Neural cell (in vitro differentiated cells): Measurements from ENCODE around the gene DCBLD2. TPM values are rescaled to one million over a fixed set of nuclear protein-coding genes. Genes with fewer than 3 reads are reported as not detected.
"Not testable (repeated sequence)": the region's sequence is repeated elsewhere in the genome, so short reads cannot be mapped to it uniquely, and the experiment has no call there.

Experiments used
- H2AFZ ChIP-seq: fragments of 200-600, 300-800 bp; sonication (generic), shearing (Covaris generic); 2 replicates; pipeline ENCODE4 v1.6.0; 2014; ENCODE audit warnings: low read depth, mild to moderate bottlenecking, antibody characterized with exemption, low read length, moderate library complexity
- H3F3A ChIP-seq: fragments of 200-600 bp; shearing (Covaris generic); 2 replicates; pipeline ENCODE4 v1.6.1; 2016; ENCODE audit warnings: mild to moderate bottlenecking, moderate library complexity, mixed read lengths, antibody characterized with exemption, low read length; ENCODE audit not compliant: insufficient read depth, poor library complexity, severe bottlenecking
- H3K27ac ChIP-seq: fragments of 200-600, 300-800 bp; sonication (generic), shearing (Covaris generic); 2 replicates; pipeline ENCODE4 v1.5.1; 2014; ENCODE audit warnings: mild to moderate bottlenecking, low read length, moderate library complexity
- H3K27me3 ChIP-seq: fragments of 300-800, 200-600 bp; sonication (generic), shearing (Covaris generic); 2 replicates; pipeline ENCODE4 v1.6.0; 2014; ENCODE audit warnings: mild to moderate bottlenecking, low read depth, low read length, moderate library complexity; ENCODE audit not compliant: insufficient read depth
- H3K36me3 ChIP-seq: fragments of 300-800, 200-600 bp; sonication (generic), shearing (Covaris generic); 2 replicates; pipeline ENCODE4 v1.5.1; 2014; ENCODE audit warnings: mild to moderate bottlenecking, antibody characterized with exemption, low read length, moderate library complexity; ENCODE audit not compliant: insufficient read depth
- H3K4me2 ChIP-seq: fragments of 300-800, 200-600 bp; sonication (generic), shearing (Covaris generic); 2 replicates; pipeline ENCODE4 v1.6.0; 2014; ENCODE audit warnings: mild to moderate bottlenecking, low read length
- H3K4me3 ChIP-seq: fragments of 300-800, 200-600 bp; sonication (generic), shearing (Covaris generic); 2 replicates; pipeline ENCODE4 v1.5.1; 2014; ENCODE audit warnings: mild to moderate bottlenecking, low read length, moderate library complexity
- H3K79me2 ChIP-seq: fragments of 200-600 bp; shearing (Covaris generic); replicated peaks from 2 replicates; pipeline ENCODE4 v1.6.0; 2014; ENCODE audit warnings: mild to moderate bottlenecking, low read length, moderate library complexity; ENCODE audit not compliant: insufficient read depth
- H3K9ac ChIP-seq: fragments of 300-800, 200-600 bp; sonication (generic), shearing (Covaris generic); 2 replicates; pipeline ENCODE4 v1.6.1; 2016; ENCODE audit warnings: mild to moderate bottlenecking, low read length, mixed read lengths
- H3K9me2 ChIP-seq: fragments of 200-600 bp; shearing (Covaris generic); 2 replicates; pipeline ENCODE4 v1.6.1; 2016; ENCODE audit warnings: mild to moderate bottlenecking, low read length, mixed read lengths; ENCODE audit not compliant: insufficient read depth
- H3K9me3 ChIP-seq: fragments of 200-600, 300-800 bp; sonication (generic), shearing (Covaris generic); 2 replicates; pipeline ENCODE4 v1.6.1; 2016; ENCODE audit warnings: mild to moderate bottlenecking, mixed run types, low read length, moderate library complexity, mixed read lengths
- H4K20me1 ChIP-seq: fragments of 200-600 bp; shearing (Covaris generic); 2 replicates; pipeline ENCODE4 v1.6.1; 2016; ENCODE audit warnings: mild to moderate bottlenecking, mixed run types; ENCODE audit not compliant: insufficient read depth
- CTCF ChIP-seq: fragments of 450-650 bp; IDR thresholded peaks from 2 replicates; pipeline ENCODE4 v1.5.1; 2014; ENCODE audit warnings: antibody characterized with exemption, mild to moderate bottlenecking, moderate library complexity; ENCODE audit not compliant: poor library complexity, severe bottlenecking
- EP300 ChIP-seq: fragments of 450-650 bp; conservative IDR thresholded peaks from 2 replicates; pipeline ENCODE4 v1.6.1; 2014; ENCODE audit warnings: antibody characterized with exemption, mild to moderate bottlenecking, moderate library complexity; ENCODE audit not compliant: poor library complexity, severe bottlenecking
- EZH2 ChIP-seq: fragments of 200-600, 300-800 bp; shearing (Covaris generic), sonication (generic); IDR thresholded peaks from 2 replicates; pipeline ENCODE4 v1.6.1; 2014; ENCODE audit warnings: antibody characterized with exemption, low read length, borderline replicate concordance, mild to moderate bottlenecking; ENCODE audit not compliant: insufficient read depth, poor library complexity, severe bottlenecking
- MXI1 ChIP-seq: fragments of 450-650 bp; conservative IDR thresholded peaks from 2 replicates; pipeline ENCODE4 v1.6.1; 2014; ENCODE audit warnings: antibody characterized with exemption, mild to moderate bottlenecking; ENCODE audit not compliant: poor library complexity, severe bottlenecking
- POLR2AphosphoS5 ChIP-seq: IDR thresholded peaks from 2 replicates; pipeline ENCODE4 v1.6.1; 2012
- RAD21 ChIP-seq: fragments of 450-650 bp; conservative IDR thresholded peaks from 2 replicates; pipeline ENCODE4 v1.6.1; 2014; ENCODE audit warnings: antibody characterized with exemption, mild to moderate bottlenecking, moderate library complexity
- REST ChIP-seq: IDR thresholded peaks from 2 replicates; pipeline ENCODE4 v1.6.1; 2012; ENCODE audit warnings: borderline replicate concordance
- SMC3 ChIP-seq: fragments of 450-650 bp; conservative IDR thresholded peaks from 2 replicates; pipeline ENCODE4 v1.6.1; 2014; ENCODE audit warnings: antibody characterized with exemption, mild to moderate bottlenecking, moderate library complexity; ENCODE audit not compliant: poor library complexity
- TAF1 ChIP-seq: IDR thresholded peaks from 2 replicates; pipeline ENCODE4 v1.6.1; 2012; ENCODE audit warnings: low read depth
- polyA plus RNA-seq: library from polyadenylated mRNA; depleted of rRNA; stranded (reverse); fragments of >200 nt; gene quantifications from 2 replicates; pipeline ENCODE4 v1.2.3, GENCODE V29; 2014

Gene DCBLD2
- polyA plus RNA-seq, 1 donor from 2014 or later: 69.0 TPM

GRCh38 chr3:98843266-98843959, 58.1 kb downstream of the DCBLD2 start:
- Histone ChIP-seq H3K4me2 (no peak overlapping the region), H3F3A (no peaks in the 10 kb centered on the region), H3K9me3 (no peaks in the 10 kb centered on the region), H3K4me3 (no peak overlapping the region), H3K9me2 (no peaks in the 10 kb centered on the region), H3K36me3 (peaks cover 6% of the 10 kb centered on the region), H4K20me1 (no peaks in the 10 kb centered on the region), H3K27me3 (no peaks in the 10 kb centered on the region), H2AFZ (no peak overlapping the region), H3K9ac (no peak overlapping the region), H3K27ac (no peak overlapping the region), H3K79me2 (no peaks in the 10 kb centered on the region)
- TF ChIP-seq REST (no peak), CTCF (no peak), SMC3 (no peak), RAD21 (no peak), MXI1 (no peak), POLR2AphosphoS5 (no peak), EZH2 (no peak), TAF1 (no peak), EP300 (no peak)

- Histone ChIP-seq H3K36me3 (peaks cover 4% of the 10 kb centered on the region), H3K9me2 (no peaks in the 10 kb centered on the region), H3K9ac (no peak overlapping the region), H2AFZ (no peak overlapping the region), H3K4me3 (no peak overlapping the region), H3K79me2 (no peaks in the 10 kb centered on the region), H3K9me3 (no peaks in the 10 kb centered on the region), H3K27me3 (no peaks in the 10 kb centered on the region), H4K20me1 (no peaks in the 10 kb centered on the region), H3F3A (no peaks in the 10 kb centered on the region), H3K27ac (no peak overlapping the region), H3K4me2 (no peak overlapping the region)
- TF ChIP-seq SMC3 (no peak), MXI1 (no peak), TAF1 (no peak), CTCF (no peak), REST (no peak), EP300 (no peak), RAD21 (no peak), EZH2 (no peak), POLR2AphosphoS5 (no peak)
Measured at GRCh38 chr3:98839846-98840245, 61.6 kb downstream of the DCBLD2 start.

GRCh38 chr3:98831060-98831459, 70.4 kb downstream of the DCBLD2 start:
- H3F3A ChIP-seq, H3K4me2 ChIP-seq, H3K27ac ChIP-seq, H3K79me2 ChIP-seq, H2AFZ ChIP-seq, H3K4me3 ChIP-seq, H3K9me2 ChIP-seq, H3K9ac ChIP-seq, H3K27me3 ChIP-seq, H3K9me3 ChIP-seq, H4K20me1 ChIP-seq: not testable (repeated sequence)
- H3K36me3 ChIP-seq: peaks cover 19% of the 10 kb centered on the region
